GM10248 (cell line): Measurements from ENCODE around the gene ACAT1.
"Not testable (repeated sequence)": the region's sequence is repeated elsewhere in the genome, so short reads cannot be mapped to it uniquely, and the experiment has no call there.

Experiments
- CTCF ChIA-PET: fragments of 300-600 bp; sonication (Branson Sonifier 250); formaldehyde crosslinking; extraction: SDS; loops from one replicate; lab custom pipeline; 2021; ENCODE audit warnings: antibody characterized with exemption; lab: Yijun Ruan, JAX
- POLR2A ChIA-PET: fragments of 350-650 bp; sonication (Branson Sonifier 250); formaldehyde crosslinking; extraction: SDS; loops from one replicate; lab custom pipeline; 2020; ENCODE audit warnings: antibody characterized with exemption; lab: Yijun Ruan, JAX
- DNase-seq: peaks from one replicate; pipeline ENCODE4 v3.0.0; 2012; ENCODE audit errors: extremely low spot score
- TF ChIP-seq, protein P1 (sequence below): IDR thresholded peaks from 2 replicates; pipeline ENCODE4 v1.5.1; 2012; ENCODE audit warnings: mild to moderate bottlenecking, low read depth; ENCODE audit errors: extremely low read depth, missing control alignments, control extremely low read depth

Gene ACAT1

DNA sequence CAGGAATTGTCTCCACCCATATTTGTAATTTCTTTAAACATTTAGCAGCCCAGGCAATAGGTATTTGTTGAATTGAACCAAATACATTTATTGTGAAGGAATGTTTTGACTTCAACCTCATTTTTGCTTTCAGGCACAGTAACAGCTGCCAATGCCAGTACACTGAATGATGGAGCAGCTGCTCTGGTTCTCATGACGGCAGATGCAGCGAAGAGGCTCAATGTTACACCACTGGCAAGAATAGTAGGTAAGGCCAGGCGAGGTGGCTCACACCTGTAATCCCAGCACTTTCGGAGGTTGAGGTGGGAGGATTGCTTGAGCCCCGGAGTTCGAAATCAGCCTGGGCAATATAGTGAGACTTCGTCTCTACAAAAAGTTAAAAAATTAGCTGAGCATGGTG, 20.9 kb downstream of the ACAT1 start:
- DNase-seq: no peak
- TF ChIP-seq, protein P1, sequence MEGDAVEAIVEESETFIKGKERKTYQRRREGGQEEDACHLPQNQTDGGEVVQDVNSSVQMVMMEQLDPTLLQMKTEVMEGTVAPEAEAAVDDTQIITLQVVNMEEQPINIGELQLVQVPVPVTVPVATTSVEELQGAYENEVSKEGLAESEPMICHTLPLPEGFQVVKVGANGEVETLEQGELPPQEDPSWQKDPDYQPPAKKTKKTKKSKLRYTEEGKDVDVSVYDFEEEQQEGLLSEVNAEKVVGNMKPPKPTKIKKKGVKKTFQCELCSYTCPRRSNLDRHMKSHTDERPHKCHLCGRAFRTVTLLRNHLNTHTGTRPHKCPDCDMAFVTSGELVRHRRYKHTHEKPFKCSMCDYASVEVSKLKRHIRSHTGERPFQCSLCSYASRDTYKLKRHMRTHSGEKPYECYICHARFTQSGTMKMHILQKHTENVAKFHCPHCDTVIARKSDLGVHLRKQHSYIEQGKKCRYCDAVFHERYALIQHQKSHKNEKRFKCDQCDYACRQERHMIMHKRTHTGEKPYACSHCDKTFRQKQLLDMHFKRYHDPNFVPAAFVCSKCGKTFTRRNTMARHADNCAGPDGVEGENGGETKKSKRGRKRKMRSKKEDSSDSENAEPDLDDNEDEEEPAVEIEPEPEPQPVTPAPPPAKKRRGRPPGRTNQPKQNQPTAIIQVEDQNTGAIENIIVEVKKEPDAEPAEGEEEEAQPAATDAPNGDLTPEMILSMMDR: no peak
- ChIA-PET POLR2A (no interaction called here), CTCF (interaction anchor here (0.9 to 1.4 kb wide), 4 partner anchors 10 to 24 kb away, joined by 3 to 7 read pairs (median 3); no protein-coding TSS in a partner anchor)

DNA sequence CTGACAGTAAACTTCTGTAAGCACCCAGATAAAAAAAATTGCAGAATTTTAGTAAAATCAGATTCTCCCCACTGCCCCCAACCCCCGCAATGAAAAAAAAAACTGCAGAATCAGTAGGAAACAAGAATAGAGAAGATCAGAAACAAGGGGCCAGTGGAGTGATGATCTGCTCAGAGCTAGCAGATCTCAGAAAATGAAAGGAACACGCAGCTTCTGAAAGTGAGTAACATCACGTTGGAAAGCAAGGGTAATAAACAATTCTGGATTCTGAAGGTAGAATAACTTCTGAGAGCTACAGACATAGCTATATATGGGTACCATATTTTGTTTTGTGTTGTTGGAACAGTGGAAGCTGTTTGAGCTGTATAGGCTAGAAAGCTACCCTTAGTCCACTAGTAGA, 23.2 kb downstream of the ACAT1 start:
- POLR2A ChIA-PET: no interaction called here
- CTCF ChIA-PET: interaction anchor here (1.2 to 1.3 kb wide), 2 partner anchors 136 to 488 kb away, joined by 3 read pairs; partner anchors contain the start of gene CUL5
- DNase-seq: no peak
- TF ChIP-seq, protein P1: no peak

DNA sequence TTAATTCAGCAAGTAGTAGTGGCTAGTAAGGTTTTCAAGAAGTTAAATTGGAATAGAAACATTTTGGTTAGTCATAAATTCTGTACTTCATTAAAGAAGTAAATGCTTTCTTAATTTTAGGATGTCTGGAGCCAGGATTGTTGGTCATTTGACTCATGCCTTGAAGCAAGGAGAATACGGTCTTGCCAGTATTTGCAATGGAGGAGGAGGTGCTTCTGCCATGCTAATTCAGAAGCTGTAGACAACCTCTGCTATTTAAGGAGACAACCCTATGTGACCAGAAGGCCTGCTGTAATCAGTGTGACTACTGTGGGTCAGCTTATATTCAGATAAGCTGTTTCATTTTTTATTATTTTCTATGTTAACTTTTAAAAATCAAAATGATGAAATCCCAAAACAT, 25.8 kb downstream of the ACAT1 start:
- CTCF ChIA-PET: interaction anchor here (0.9 to 1.7 kb wide), 2 partner anchors 8 to 12 kb away, joined by 3 read pairs; no protein-coding TSS in a partner anchor

DNA sequence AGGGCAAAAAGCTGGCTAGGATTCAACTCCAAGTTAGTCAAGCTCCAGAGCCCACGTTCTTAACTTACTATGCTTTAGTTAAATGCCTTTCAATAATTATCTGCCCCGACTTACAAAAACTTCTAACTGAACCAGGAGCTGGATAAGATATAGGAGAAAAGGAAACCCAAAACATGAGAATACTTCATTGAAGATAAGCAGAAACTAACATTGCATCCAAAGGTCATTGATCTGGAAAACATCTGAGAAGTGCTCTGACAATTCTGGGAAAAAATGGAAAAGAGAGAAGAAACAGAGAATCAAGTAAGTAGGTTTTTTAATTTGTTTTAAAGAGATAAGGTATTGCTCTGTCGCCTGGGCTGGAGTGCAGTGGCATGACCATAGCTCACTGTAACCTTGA, 27.2 kb downstream of the ACAT1 start:
- POLR2A ChIA-PET: no interaction called here

More for the DNA sequence above, 25.8 kb downstream of the ACAT1 start:
- TF ChIP-seq, protein P1: no peak
- POLR2A ChIA-PET: no interaction called here
- no peak for DNase-seq

DNA sequence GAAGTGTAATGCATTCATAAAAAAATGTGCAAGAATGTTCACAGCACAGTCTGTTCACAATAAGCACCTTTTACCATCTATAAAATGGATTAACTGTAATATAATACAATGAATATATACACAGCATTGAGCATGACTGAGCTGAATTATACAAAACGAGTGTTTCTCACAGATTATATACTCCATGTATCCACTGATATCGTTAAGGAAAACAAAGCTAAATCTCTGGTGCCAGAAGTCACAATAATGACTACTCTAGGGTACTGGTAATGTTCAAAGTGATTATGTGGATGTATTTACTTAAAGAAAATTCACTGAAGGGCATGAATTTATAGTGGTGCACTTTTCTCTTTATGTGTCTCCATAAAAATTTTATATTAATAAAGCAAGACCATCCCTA, 33.2 kb downstream of the ACAT1 start:
- no peak for DNase-seq
- CTCF ChIA-PET: interaction anchor here (0.9 to 1.4 kb wide), 4 partner anchors 11 to 118 kb away, joined by 3 to 4 read pairs (median 3); no protein-coding TSS in a partner anchor
- POLR2A ChIA-PET: no interaction called here
- TF ChIP-seq, protein P1: no peak

More for the DNA sequence above, 27.2 kb downstream of the ACAT1 start:
- DNase-seq: no peak
- TF ChIP-seq, protein P1: no peak
- CTCF ChIA-PET: interaction anchor here (0.7 kb wide), 1 partner anchor 14 kb away, joined by 3 read pairs; no protein-coding TSS in a partner anchor

DNA sequence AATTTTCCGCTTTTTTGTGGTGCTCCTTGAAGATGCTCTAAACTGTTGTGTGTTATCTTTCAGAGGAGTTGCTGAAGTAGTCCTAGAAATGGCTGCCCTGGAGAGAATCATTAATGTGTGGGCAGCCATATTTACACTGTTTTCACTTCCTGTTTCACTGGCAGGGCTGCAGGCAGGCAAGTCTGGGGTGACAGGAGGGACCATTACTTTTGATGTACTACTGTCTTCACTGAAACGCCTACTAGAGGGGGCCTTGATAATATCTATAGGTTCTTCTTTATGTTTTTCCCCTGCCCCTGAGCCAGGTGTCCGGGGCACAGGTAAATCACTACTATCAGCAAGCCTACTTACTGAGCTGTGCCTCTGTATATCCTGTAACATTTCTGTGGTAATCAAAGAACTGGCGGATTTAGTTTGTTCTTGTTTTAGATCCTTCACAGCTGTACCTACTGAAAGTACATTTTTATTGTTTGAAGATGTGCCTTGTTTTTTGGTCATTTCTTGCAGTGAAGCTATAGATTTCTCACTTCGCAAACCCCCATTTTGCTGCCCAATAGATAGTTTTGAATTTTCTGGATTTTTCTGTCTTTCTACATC, 39.7 kb downstream of the ACAT1 start:
- CTCF ChIA-PET: interaction anchor here (3.6 kb wide), 1 partner anchor 10 kb away, joined by 16 read pairs; no protein-coding TSS in a partner anchor
- TF ChIP-seq, protein P1: no peak
- DNase-seq: peak; percentile 69
- POLR2A ChIA-PET: no interaction called here

DNA sequence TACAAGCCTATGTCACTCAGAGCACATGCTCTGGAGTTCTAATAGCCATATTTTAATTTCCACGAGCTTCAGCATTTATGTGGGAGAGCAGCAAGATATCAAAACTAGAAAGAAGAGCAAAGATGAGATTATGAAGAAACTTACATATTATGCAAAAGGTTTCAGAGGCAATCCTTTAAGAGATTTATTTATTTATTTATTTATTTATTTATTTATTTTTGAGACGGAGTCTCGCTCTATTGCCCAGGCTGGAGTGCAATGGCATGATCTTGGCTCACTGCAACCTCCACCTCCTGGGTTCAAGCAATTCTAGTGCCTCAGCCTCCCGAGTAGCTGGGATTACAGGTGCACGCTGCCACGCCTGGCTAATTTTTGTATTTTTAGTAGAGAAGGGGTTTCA, 41.5 kb downstream of the ACAT1 start:
- DNase-seq, POLR2A ChIA-PET: not testable (repeated sequence)
- CTCF ChIA-PET: interaction anchor here (1.1 to 3.6 kb wide), 2 partner anchors 9 to 14 kb away, joined by 3 to 16 read pairs; no protein-coding TSS in a partner anchor
